ENCODE results near the gene TRIM38.

TRIM38 gene

DNA sequence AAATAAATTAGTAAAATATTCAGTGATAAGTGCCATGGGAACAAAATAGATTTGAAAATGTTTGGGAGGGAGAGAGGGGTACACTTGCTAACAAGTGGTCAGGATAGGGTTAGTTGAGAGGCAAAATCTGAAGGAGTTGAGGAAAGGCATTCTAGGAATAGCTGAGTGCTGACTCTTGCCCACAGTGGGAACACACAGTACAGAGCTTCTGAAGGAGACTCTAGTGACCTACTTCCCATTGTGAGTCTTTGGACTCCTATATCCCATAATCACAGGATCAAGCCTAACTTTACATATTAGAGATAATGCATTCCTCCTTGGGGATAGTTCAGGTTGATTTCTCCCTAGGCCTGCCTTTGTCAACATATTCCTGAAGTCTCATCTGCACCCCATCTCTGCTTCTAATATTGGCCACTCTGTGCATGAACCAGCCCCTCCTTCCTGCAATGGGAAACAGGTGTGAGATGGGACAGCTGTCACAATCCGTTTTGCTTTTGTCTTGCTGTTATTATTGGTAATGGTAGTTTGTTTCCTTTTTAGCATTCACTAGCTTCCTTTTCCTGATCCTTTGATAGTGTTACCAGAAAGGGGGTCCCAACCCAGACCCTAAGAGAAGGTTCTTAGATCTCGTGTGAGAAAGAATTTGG is 2.6 kb upstream of the TRIM38 start:
- Histone ChIP-seq H3K27me3 (no peaks in the 10 kb centered on the region), H3K36me3 (peaks cover 4 to 8% (median 6%) of the 10 kb centered on the region in 11 experiments; a peak in 20 of 22 replicates), H3K9me3 (replicated peaks in 1 of 11) (peaks cover 10 to 50% (median 43%) of the 10 kb centered on the region in 11 experiments), H4K20me1 (peaks cover 0 to 9% (median 0%) of the 10 kb centered on the region in 11 experiments; a peak in 10 of 22 replicates), H3K27ac (peak overlapping the region in 9 of 11 experiments; percentile 95 to 100 (median 98); a peak in 18 of 22 replicates), H3K9ac (peak overlapping the region in 2 of 11 experiments; percentile 2 to 97; a peak in 3 of 22 replicates), H3K4me1 (peaks cover 49 to 53% (median 50%) of the 10 kb centered on the region in 10 experiments), H3K4me3 (peak overlapping the region in 5 of 10 experiments; percentile 42 to 81 (median 43); a peak in 9 of 20 replicates), H3K4me2 (peak overlapping the region; percentile 84 to 98 (median 94))
- no peak for TF ChIP-seq Cebpa-rat (IDR thresholded peaks at IDR 0.05)

- Histone ChIP-seq H3K4me1 (peaks cover 57 to 61% (median 58%) of the 10 kb centered on the region in 10 experiments), H3K27ac (peak overlapping the region in 10 of 11 experiments; percentile 95 to 100 (median 98); a peak in 20 of 22 replicates), H3K9ac (peak overlapping the region in 1 of 11 experiments; percentile 97; a peak in 2 of 22 replicates), H3K27me3 (no peaks in the 10 kb centered on the region), H3K9me3 (replicated peaks in 1 of 11) (peaks cover 10 to 43% (median 39%) of the 10 kb centered on the region in 11 experiments), H3K4me3 (peak overlapping the region in 5 of 10 experiments; percentile 42 to 81 (median 44); a peak in 7 of 20 replicates), H4K20me1 (peaks cover 0 to 17% (median 6%) of the 10 kb centered on the region in 11 experiments; a peak in 10 of 22 replicates), H3K4me2 (peak overlapping the region; percentile 84 to 98 (median 94); a peak in 21 of 22 replicates), H3K36me3 (peaks cover 11 to 15% (median 13%) of the 10 kb centered on the region in 11 experiments; a peak in 21 of 22 replicates)
- TF ChIP-seq Cebpa-rat (IDR thresholded peaks at IDR 0.05), result no peak
These were observed 1.9 kb upstream of the TRIM38 start for GRCh38 chr6:25960734-25961133.

DNA sequence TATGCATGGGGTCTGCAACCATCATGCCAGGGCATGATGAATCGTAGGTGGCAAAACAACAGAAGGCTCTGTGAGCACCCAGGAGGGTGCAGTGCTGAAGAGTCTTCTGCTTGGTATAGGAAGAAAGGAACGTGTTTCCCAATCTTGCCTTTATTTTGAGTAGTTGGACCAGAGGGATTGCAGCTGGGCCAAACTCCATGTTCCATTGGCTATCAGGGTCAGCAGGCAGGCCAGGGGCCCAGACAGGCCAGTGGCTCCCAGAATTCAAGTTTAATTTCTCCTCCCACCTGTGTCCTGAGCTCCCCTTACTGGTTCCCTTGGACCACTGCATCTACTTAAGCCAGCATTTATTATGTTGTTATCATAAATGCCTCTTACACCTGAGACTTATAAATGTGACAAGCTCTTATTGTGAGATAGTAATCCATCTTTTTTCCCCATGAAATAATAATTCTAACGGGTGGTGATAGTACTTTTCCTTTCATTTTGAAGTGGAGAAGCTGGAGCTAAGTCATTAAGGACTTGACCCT is 918 bp upstream of the TRIM38 start:
- peak overlapping the region; percentile 79 to 99 (median 97) for H3K9ac ChIP-seq
- H3K4me3 ChIP-seq, result peak overlapping the region; percentile 59 to 94 (median 80)
- peak overlapping the region; percentile 95 to 100 (median 98) for H3K27ac ChIP-seq
- peaks cover 10 to 42% (median 39%) of the 10 kb centered on the region in 11 experiments for H3K9me3 ChIP-seq (replicated peaks in 1 of 11)
- H3K4me2 ChIP-seq, result peak overlapping the region; percentile 84 to 98 (median 94)
- peaks cover 20 to 25% (median 23%) of the 10 kb centered on the region in 11 experiments for H3K36me3 ChIP-seq
- no peak for TF ChIP-seq Cebpa-rat (IDR thresholded peaks at IDR 0.05)
- peaks cover 66 to 70% (median 67%) of the 10 kb centered on the region in 10 experiments for H3K4me1 ChIP-seq
- no peaks in the 10 kb centered on the region for H3K27me3 ChIP-seq
- H4K20me1 ChIP-seq, result peaks cover 5 to 26% (median 11%) of the 10 kb centered on the region in 11 experiments; a peak in 14 of 22 replicates

- peak overlapping the region; percentile 92 to 99 (median 97) for H3K9ac ChIP-seq
- H3K4me2 ChIP-seq, result peak overlapping the region; percentile 79 to 96 (median 93)
- peak in 1 of 11 experiments; percentile 36; a peak in 1 of 22 replicates for TF ChIP-seq Cebpa-rat (IDR thresholded peaks at IDR 0.05)
- peaks cover 10 to 26% (median 25%) of the 10 kb centered on the region in 11 experiments for H3K9me3 ChIP-seq (replicated peaks in 1 of 11)
- peaks cover 39 to 44% (median 42%) of the 10 kb centered on the region in 11 experiments for H3K36me3 ChIP-seq
- peaks cover 15 to 45% (median 30%) of the 10 kb centered on the region in 11 experiments; a peak in 16 of 22 replicates for H4K20me1 ChIP-seq
- H3K4me3 ChIP-seq, result peak overlapping the region; percentile 73 to 94 (median 84)
- H3K27ac ChIP-seq, result peak overlapping the region; percentile 95 to 100 (median 98); a peak in 21 of 22 replicates
- H3K27me3 ChIP-seq, result no peaks in the 10 kb centered on the region
- peaks cover 77 to 81% (median 80%) of the 10 kb centered on the region in 10 experiments for H3K4me1 ChIP-seq
These were observed 973 bp downstream of the TRIM38 start for GRCh38 chr6:25963426-25964123.

DNA sequence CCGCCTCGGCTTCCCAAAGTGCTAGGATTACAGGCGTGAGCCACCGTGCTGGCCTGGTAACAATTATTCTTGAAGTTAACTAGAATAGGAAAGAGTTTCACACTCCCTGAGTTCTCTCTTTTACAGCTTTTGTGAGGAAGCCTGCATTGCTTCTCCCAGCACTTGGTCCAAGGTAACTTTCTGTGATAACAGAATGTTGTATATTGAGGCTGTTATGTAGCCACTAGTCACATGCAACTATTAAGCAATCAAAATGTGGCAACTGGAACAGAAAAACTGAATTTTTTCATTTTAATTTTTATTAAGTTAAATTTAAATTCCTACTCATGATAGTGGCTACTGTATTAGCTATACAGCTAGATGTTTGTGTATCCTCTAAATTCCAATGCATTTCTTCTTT is 2.5 kb downstream of the TRIM38 start:
- no peak for TF ChIP-seq Cebpa-rat (IDR thresholded peaks at IDR 0.05)
- H3K27me3 ChIP-seq, result no peaks in the 10 kb centered on the region
- H3K9me3 ChIP-seq (replicated peaks in 1 of 11), result peaks cover 4 to 11% (median 10%) of the 10 kb centered on the region in 11 experiments; a peak in 21 of 22 replicates
- peaks cover 15 to 60% (median 36%) of the 10 kb centered on the region in 11 experiments; a peak in 16 of 22 replicates for H4K20me1 ChIP-seq
- peak overlapping the region in 7 of 11 experiments; percentile 95 to 100 (median 98); a peak in 9 of 22 replicates for H3K27ac ChIP-seq
- H3K36me3 ChIP-seq, result peaks cover 54 to 58% (median 57%) of the 10 kb centered on the region in 11 experiments
- H3K4me3 ChIP-seq, result peak overlapping the region; percentile 73 to 94 (median 84)
- peaks cover 65 to 81% (median 74%) of the 10 kb centered on the region in 10 experiments for H3K4me1 ChIP-seq
- H3K9ac ChIP-seq, result peak overlapping the region in 9 of 11 experiments; percentile 92 to 99 (median 97); a peak in 14 of 22 replicates
- peak overlapping the region; percentile 79 to 96 (median 93) for H3K4me2 ChIP-seq

GRCh38 chr6:25966711-25967110 is 4.1 kb downstream of the TRIM38 start:
- peaks cover 70 to 75% (median 73%) of the 10 kb centered on the region in 11 experiments for H3K36me3 ChIP-seq
- H3K9ac ChIP-seq, result peak overlapping the region in 3 of 11 experiments; percentile 2 to 40 (median 18); a peak in 3 of 22 replicates
- peak overlapping the region; percentile 79 to 96 (median 93) for H3K4me2 ChIP-seq
- peak overlapping the region; percentile 33 to 91 (median 47); a peak in 19 of 20 replicates for H3K4me3 ChIP-seq
- H4K20me1 ChIP-seq, result peaks cover 15 to 76% (median 43%) of the 10 kb centered on the region in 11 experiments; a peak in 16 of 22 replicates
- H3K27ac ChIP-seq, result no peak overlapping the region
- TF ChIP-seq Cebpa-rat (IDR thresholded peaks at IDR 0.05), result no peak
- H3K4me1 ChIP-seq, result peaks cover 59 to 81% (median 72%) of the 10 kb centered on the region in 10 experiments
- H3K9me3 ChIP-seq (replicated peaks in 1 of 11), result no peaks in the 10 kb centered on the region; a peak in 1 of 22 replicates
- no peaks in the 10 kb centered on the region for H3K27me3 ChIP-seq

GRCh38 chr6:25968769-25969168 is 6.2 kb downstream of the TRIM38 start:
- no peak overlapping the region for H3K27ac ChIP-seq
- no peaks in the 10 kb centered on the region for H3K27me3 ChIP-seq
- peaks cover 91 to 95% (median 94%) of the 10 kb centered on the region in 11 experiments for H3K36me3 ChIP-seq
- H3K9me3 ChIP-seq (replicated peaks in 1 of 11), result no peaks in the 10 kb centered on the region; a peak in 1 of 22 replicates
- peaks cover 15 to 97% (median 47%) of the 10 kb centered on the region in 11 experiments; a peak in 16 of 22 replicates for H4K20me1 ChIP-seq
- peak overlapping the region in 10 of 11 experiments; percentile 79 to 96 (median 93); a peak in 16 of 22 replicates for H3K4me2 ChIP-seq
- H3K9ac ChIP-seq, result no peak overlapping the region
- peaks cover 54 to 88% (median 72%) of the 10 kb centered on the region in 10 experiments for H3K4me1 ChIP-seq
- no peak for TF ChIP-seq Cebpa-rat (IDR thresholded peaks at IDR 0.05)
- no peak overlapping the region for H3K4me3 ChIP-seq

Data from BLaER1 treated with 17β-estradiol and CSF1 and Interleukin-3, amounts not matched to agents 10 nM and 100 nM (cell line).